ENCODE results near the gene C5orf58.

DNA sequence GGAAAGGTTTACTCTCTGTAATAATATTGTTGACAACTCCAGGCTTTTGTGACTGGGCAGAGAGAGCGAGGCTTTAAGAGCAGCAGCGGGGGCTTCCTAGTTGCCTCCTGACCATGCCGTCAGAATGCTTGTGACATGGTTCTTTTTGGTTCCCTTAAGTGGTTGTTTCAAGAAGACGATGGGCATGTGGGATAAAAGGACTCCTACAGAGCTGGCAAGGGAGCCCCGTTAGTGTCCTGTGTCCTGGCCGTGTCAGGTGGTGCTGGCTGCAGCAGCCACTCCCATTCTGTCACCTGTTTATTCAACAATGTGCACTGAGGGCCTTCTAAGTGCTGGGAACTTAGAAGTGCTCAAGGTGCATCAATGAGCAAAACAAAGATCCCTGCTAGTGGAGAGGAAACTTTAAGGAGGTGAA lies 45.1 kb downstream of the C5orf58 start:
- TF ChIP-seq, protein P1, sequence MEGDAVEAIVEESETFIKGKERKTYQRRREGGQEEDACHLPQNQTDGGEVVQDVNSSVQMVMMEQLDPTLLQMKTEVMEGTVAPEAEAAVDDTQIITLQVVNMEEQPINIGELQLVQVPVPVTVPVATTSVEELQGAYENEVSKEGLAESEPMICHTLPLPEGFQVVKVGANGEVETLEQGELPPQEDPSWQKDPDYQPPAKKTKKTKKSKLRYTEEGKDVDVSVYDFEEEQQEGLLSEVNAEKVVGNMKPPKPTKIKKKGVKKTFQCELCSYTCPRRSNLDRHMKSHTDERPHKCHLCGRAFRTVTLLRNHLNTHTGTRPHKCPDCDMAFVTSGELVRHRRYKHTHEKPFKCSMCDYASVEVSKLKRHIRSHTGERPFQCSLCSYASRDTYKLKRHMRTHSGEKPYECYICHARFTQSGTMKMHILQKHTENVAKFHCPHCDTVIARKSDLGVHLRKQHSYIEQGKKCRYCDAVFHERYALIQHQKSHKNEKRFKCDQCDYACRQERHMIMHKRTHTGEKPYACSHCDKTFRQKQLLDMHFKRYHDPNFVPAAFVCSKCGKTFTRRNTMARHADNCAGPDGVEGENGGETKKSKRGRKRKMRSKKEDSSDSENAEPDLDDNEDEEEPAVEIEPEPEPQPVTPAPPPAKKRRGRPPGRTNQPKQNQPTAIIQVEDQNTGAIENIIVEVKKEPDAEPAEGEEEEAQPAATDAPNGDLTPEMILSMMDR (IDR thresholded peaks at IDR 0.05; ENCODE audit: low read depth, low read length) = no peak
- no peak for TF ChIP-seq EZH2phosphoT487 (IDR thresholded peaks at IDR 0.05; ENCODE audit: low read depth)
